GM21825 (cell line): ENCODE measurements around the gene DOCK10.
A peak's percentile ranks its signal among the peaks of the same experiment; 100 is the strongest.

Experiments
- ATAC-seq: cut with Tn5 transposase; IDR thresholded peaks from one replicate; pipeline ENCODE4 v1.9.1; 2021; ENCODE audit warnings: mild to moderate bottlenecking, moderate library complexity; ENCODE audit not compliant: unreplicated experiment

Gene DOCK10

DNA sequence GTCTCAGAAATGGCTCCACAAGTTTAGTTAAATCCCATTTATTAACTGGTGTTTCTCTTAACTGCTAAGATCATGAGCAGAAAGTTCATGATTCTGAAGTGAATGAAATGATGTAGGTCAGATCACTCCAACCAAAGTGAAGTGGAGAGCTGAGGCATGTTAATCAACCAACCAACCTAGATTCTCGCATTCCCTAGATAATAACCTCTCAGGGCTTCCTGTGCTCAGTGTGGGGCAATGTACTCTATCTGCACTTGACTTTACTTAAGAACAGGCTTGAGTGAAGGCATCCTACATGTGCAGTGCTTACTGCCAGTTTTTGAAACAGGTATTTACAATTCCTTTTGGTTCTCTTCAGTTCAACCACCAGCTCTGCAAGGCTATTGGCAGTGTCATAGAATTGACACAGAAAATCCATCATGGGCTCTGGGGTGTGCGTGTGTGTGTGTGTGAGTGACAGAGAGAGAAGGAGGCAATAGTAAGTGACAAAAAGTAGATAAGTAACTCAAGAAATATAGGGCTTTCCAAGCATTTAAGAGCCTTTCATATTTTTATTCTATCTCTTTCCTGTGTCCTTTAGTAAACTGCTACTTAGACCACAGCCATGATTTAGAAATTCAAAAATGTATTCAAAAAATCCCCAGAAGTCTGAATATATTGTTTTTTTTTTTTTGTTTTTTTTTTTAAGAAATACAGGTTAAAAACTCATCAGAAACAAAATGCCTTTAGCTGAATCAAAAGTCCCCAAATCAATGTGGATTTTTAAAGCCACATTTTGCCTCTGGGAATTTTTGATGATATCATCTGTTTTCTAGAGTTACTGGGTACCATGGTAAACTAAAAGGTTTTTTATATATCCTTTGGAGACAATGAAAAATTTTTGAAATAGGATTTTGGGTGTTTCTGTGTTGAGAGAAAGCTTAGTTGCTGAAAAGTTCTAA is 28.6 kb downstream of the DOCK10 start:
- no peak for ATAC-seq

DNA sequence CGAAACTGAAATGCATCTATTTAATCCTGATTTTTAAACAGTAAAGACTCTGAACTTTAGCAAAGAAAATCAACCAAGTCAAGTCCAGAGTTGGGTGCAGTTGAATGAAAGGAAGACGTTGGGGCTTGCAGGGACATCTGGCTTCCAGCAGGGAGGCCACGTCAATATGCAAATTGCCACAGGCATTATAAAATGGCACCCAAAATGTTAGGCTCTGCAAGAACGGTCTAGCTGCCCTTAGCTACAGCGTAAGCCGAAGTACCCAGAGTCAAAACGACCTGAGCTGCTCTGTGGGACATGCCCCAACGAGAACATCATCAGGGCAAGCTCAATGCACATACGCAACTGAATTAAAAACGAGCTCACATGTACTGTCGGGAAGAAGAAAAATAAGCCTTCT is 30.7 kb downstream of the DOCK10 start:
- no peak for ATAC-seq

DNA sequence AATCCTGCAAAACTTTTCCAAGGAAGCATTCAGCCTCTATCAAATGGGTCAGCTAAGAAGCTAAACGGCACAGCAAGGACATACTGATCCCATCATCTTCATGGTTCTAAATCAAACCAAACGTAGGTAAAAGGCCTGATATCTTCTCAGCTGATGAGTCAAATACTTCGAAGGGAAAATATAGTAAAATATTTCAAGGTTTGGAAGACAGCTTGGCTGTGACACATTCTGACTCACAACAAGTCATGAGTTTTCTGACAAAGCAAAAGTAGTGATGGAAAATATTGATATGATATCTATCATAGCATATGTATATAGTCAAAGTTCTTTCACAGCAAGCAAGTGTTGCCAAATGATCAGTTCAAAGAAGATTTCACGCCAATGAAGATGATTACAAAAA is 31.5 kb downstream of the DOCK10 start:
- no peak for ATAC-seq

DNA sequence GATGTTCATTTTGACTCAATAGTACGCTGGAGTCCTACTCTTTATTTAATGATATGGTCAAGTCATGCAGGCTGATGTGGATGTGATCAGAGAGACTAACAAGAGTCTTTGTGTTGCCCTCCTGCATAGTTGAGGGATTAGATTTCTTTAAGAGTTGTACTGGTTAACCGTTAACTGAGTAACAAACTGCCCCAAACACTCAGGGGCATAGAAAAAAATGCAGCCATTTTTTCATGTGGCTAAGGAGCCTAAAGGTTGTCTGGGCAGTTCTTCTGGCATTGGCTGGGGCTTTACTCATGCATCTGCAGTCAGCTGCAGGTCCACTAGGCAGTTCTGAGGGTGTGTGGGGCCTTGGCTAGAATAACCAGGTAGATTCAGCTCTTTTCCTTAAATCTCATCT is 32.5 kb downstream of the DOCK10 start:
- ATAC-seq, result no peak

DNA sequence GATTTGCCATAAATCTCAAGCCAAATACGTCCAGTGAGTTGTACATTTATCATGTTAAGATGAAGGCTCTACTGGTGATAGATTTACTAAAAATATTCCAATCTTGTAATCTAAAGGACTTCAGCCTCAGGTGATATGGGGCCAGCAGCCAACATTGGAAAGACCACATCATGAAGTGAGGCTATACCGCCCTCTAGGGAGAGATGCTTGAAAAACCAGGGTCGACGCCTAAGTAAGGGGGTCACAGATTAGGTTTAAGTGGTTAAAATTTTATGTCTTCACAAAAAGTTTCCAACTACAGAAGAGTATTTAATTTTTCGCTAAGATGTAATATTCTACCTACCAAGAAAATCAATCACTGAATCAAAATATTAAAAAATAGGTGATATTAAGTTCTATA is 33.3 kb downstream of the DOCK10 start:
- ATAC-seq, result no peak

DNA sequence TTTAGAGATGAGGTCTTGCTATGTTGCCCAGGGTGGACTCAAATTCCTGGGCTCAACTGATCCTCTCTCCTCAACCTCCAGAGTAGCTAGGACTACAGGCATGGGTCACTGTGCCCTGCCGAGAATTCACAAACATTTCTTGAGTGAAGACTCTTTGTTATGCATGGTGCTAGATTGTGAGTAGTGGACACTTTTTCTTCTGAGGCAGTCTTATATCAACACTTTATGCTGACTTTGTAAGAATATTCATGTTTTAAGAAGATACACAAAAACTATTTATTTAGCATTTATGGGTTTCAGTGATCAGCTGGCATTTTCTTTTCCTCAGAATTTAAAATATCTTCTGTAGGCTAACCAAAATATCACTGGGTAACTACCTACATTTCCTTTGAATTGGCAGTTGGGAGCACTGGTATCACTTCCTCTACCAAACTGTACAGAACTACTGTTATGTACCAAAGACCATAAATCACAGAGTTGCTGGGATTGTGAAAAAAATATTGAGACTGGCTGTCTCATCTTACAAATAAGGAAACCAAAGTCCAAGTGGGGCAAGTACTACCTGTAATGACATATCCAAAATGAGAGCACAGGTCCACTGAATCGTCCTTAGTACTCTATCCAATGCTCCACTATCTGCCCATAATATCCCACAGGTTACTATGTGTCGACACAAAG is 34.0 kb downstream of the DOCK10 start:
- ATAC-seq, result peak; percentile 67

DNA sequence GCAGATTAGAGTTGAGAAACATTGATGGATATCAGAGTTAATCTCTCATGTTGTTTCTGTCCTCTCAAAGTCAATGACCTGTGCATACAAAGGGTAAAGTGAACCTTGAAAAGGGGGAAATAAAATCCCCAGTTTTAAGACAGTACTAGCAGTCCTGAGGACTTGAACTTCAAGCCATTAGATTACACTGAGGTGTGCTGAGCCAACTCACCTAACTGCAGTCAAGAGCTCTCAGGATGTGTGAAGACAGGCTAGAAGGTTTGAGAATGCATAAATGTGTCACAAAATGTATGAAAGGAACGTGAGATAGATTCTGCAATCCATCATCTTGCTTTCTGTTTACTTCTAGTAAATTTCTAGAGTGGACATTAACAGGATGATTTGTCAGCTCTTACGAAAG is 35.5 kb downstream of the DOCK10 start:
- no peak for ATAC-seq

DNA sequence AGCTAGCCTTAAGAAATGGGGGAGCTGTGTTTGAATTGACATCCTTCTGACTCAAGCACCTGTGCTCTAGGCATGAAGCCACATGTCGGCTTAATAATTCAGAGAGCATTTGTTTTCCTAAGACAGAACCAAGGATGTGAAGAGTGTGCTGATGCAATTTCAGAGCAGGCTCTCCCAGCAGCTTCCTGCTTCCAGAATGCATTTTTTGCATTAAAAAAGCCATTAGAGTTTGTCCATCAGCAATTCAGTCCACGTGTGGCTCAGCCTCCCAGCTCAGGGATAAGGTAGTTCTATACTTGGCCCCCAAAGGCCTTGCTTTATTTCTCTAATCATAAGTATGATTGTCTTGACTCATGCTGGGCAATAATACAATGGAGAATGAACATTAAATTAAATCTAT is 37.7 kb downstream of the DOCK10 start:
- no peak for ATAC-seq

DNA sequence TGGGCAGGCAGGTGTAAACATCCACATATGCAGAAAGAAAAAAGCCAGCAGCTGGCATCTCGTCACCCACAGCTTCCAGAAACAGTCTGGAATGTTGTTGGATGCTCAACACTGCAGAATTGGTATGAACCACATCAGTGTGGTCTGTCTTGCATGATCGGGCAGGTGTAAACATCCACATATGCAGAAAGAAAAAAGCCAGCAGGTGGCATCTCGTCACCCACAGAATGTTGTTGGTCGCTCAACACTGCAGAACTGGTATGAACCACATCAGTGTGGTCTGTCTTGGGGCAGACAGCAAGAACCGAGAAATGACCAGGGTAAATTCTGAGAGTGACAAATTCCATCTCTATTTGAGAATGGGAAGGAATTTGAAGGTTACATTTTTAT is 39.6 kb downstream of the DOCK10 start:
- ATAC-seq, result peak; percentile 97

DNA sequence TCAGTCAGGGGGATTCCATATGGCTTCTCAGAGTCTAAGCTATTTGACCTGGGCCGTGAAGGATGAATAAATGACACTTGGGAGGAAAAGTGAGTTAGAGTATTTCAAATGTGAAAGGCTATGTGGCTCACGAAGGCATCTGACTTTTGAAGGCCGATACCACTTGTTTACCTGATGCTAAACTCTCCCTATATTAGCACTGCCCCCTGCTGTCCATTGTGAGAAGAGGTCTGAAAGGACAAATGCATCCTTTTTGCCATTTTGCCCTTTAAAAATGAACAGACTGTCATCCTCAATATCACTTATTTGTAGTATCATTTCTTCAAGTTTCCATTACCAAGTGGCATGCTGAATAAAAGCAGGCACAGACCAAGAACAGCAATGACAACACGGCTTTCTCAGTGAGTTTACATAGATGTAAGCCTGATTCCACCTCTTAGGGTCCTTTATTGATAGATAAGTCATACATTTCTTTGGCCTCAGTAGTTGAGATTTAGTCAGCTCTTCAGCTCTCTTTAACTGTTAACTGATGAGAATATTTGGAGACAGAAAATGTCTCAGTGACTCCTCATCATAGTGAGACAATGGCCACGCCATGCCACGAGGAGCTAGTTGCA is 40.1 kb downstream of the DOCK10 start:
- peak; percentile 55 for ATAC-seq

DNA sequence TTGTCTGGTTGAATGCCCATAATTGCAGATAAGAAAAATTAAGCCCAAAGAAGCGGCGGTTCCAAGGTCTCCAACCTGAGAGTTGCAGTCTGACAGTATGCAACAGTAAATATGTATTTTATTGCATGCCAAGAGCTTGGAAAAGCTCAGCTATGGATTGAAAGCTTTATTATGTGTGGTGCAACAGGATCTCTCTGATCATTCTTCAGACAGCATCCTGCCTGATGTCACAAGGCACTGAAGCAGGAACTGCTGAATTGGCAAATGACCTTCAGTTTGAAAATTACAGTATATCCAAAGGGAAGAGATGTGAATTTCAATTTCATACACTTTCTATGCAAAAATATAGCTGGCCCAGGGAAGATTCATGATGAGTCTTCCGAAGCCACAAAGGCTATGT is 42.5 kb downstream of the DOCK10 start:
- no peak for ATAC-seq

DNA sequence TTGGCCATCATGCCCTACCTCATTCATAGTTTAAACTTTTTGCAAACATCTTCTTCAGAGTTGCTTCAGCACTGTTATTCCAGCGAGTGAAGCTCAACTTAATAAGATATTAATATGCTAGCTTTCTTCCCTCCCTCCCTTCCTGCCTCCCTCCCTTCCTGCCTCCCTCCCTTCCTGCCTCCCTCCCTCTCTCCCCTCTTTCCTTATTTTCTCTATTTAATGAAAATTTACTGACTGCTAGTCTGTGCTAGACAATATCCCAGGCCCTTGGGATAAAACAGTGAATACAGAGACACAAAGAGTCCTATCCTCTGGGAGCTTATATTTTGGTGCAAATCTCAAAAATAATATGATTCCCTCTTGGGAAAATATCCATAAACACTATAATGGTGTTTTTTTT is 42.9 kb downstream of the DOCK10 start:
- no peak for ATAC-seq

DNA sequence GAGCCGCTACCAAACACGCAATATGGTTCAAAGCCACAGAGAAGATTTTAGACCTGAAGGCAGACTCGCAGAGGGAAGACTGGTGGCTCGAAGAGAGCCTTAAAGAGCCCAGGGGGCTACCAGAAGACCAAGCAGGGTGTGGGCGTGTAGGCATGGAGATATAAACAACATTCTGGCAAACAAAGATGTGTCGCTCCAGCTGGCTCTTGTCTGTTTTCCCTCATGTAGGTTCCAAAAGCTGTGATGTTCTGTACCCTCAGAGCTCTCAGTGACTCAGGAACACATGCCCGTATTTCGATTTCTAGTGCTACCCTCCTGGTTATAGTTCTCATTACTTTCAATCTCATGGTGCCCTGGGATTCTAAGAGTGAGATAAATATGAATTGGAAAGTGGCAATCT is 44.5 kb downstream of the DOCK10 start:
- no peak for ATAC-seq

DNA sequence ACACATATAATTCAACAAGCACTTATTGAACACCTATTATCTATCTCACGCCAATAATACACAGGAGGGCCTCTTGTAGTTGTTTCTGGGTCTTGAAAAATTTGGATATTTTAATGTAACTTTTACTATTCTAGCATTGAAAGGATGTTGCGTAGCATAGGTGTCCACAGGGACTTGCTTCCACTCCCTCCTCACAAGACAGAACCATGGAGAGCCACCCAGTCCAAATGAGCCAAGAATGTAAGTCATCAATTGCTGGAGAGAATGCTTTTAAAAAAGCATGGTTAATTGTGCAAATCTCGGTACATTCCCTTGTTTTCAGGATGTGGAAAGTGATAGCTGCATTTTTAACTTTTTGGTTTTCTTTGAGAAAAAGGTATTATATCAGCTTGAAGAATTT is 46.8 kb downstream of the DOCK10 start:
- ATAC-seq, result no peak

DNA sequence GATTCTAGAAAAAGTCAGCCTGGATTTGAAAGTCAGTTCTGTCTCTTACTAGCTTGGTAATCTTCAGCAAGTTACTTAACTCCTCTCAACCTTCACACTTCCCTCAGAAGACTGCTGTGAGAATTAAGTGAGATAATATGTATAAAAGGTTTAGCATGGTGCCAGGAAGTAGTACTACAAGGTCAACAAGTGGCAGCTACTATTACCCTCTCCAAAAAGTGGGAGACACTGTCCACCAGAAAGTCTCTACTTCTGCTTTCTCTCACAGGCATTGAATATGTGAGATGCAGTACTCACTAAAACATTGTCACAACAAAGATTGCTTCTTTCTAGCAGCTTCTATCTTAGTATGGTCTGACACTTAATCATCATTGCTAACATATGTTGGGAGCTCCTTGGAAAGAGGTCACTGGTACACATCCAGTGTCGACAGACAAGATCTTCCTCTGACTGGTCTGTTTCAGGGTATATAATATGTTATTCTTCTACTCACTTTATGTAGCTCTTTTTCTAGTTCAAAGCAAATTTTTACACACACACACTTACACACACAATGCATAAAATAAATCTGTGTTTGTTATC is 47.9 kb downstream of the DOCK10 start:
- no peak for ATAC-seq

DNA sequence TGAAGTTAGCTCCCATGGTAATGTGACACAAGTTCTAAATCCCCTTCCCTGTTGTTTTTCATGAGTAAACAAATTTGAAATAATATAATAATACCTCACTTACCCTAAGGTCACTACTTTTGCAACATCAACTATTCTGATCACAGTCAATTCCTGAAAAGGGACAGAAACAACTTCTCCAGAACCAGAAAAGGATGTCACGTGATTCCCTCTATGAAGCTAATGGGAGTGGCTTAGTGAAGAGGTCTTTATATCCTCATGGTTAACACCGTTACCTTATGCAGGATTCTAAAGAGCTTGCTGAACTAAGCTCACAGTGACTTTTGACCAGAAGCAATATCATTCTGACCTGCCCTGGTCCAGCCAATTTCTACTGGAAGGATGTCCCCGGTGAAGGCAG is 51.6 kb downstream of the DOCK10 start:
- no peak for ATAC-seq

DNA sequence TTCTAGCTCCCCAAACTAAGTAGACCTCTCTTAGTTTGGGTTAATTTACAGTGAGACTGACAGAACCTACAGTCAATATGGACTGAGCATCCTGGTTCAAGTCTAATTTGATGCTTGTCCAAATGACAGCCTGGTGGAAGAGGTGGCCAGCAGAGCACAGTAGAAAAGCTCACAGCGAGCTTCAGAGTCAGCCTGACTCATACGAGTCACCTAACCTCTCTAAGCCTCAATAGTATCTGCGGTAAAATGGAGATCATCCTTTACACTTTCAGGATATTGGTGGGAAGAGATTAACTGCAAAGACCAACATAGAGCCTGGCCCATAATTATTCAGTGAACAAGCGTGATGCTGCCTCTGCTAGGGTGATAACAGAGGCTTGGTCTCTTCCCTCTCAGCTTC is 54.5 kb downstream of the DOCK10 start:
- no peak for ATAC-seq

DNA sequence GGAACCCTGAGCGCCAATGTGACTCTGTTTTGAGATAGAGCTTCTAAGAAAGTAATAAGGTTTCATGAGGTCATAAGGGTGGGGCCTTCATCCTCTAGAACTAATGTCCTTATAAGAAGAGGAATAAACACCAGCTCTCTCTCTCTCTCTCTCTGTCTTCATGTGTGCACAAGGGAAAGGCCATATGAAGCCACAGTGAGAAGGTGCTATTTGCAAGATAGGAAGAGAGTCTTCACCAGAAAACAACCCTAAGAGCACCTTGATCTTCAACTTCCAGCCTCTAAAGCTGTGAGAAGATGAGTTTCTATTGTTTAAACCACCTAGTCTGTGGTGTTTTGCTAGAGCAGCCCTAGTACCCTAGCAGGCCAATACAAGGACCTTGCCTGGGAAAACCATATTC is 55.8 kb downstream of the DOCK10 start:
- ATAC-seq, result no peak

DNA sequence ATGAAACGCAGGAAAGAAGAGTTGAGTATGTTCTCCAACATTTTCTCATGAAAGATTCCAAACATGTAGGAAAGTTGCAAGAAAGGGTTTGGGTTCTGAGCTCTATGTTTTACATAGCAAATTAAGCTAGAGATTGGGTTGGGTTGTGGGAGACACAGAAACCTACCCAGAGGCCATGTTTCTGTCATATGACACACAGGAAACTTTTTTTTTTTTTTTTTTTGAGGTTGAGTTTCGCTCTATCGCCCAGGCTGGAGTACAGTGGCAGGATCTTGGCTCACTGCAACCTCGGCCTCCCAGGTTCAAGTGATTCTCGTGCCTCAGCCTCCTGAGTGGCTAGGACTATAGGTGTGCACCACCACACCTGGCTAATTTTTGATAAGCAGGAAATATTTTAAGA is 57.6 kb downstream of the DOCK10 start:
- ATAC-seq, result no peak

DNA sequence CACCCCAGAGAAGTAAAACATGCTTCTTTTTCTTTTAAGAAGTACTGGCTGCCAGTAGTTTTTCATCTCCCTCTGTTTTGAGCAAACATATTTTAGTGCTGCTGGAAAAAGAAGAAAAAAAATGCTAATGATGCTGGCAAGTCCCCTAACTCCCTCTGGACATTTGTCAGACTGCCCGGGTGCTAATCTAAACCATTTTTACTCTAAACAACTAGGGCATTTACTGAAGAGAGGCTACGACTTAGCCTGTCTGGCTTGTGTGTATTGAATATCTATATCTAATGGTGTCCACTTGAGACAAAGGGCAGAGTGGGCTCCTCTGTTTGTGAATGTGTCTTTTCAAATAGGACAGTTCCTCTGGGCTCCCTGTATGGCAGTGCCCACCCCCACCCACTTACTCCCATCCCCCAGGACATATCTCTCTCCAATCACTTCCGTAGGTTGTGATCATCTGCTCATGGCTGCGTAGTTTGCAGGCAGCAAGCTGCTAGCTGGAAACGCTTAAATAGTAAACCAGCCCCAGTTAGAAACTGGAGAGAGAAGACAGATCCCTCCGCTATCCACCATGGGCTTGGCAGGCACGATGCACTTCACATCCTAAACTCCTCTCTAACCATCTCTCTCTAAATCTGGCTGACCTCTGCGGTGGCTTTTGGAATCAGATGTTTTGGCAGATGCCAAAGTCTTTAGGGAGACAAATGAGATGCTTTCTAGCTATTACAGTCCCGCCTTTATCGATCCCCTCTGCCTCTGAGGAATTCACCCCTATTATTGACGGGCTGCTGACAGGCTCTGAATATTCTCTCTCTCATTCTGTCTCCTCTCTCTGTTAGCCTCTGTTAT is 58.3 kb downstream of the DOCK10 start:
- no peak for ATAC-seq
